SK-N-SH (cell line): ENCODE data around the gene CCNL2.

Experiments used
- CHD2 ChIP-seq: fragments of 150-350 bp; IDR thresholded peaks from 2 replicates; pipeline ENCODE4 v1.6.1; 2018; ENCODE audit warnings: low read length; ENCODE audit not compliant: partially characterized antibody
- EP300 ChIP-seq, 2 experiments: IDR thresholded peaks; 2 replicates each; pipeline versions ENCODE4 v1.4.0 to v1.6.1; 2012; ENCODE audit warnings: borderline replicate concordance in 1 of 2, low read depth in 1 of 2, low read length in 1 of 2
- FOXJ3 ChIP-seq: sonication (generic); formaldehyde crosslinking; IDR thresholded peaks from 2 replicates; pipeline ENCODE4 v1.5.1; 2020; ENCODE audit warnings: mild to moderate bottlenecking, missing genetic modification reagents
- JUND ChIP-seq: IDR thresholded peaks from 2 replicates; pipeline ENCODE4 v1.4.0; 2012
- MXI1 ChIP-seq: IDR thresholded peaks from 2 replicates; pipeline ENCODE4 v1.6.1; 2012; ENCODE audit warnings: mild to moderate bottlenecking, low read depth, low read length, improper control_type of control experiment
- NFIC ChIP-seq: IDR thresholded peaks from 2 replicates; pipeline ENCODE4 v1.4.0; 2012; ENCODE audit warnings: borderline replicate concordance
- POLR2AphosphoS5 ChIP-seq: IDR thresholded peaks from 2 replicates; pipeline ENCODE4 v1.6.1; 2012; ENCODE audit warnings: low read depth, low read length
- RAD21 ChIP-seq: IDR thresholded peaks from 2 replicates; pipeline ENCODE4 v1.6.1; 2012; ENCODE audit warnings: mild to moderate bottlenecking, low read length
- SIN3A ChIP-seq: IDR thresholded peaks from 2 replicates; pipeline ENCODE4 v1.6.1; 2012; ENCODE audit warnings: low read depth, mild to moderate bottlenecking, low read length, moderate library complexity, borderline replicate concordance
- TF ChIP-seq, protein P1 (sequence below): fragments of 200-600 bp; sonication (generic); IDR thresholded peaks from 2 replicates; pipeline ENCODE4 v1.6.1; 2017; ENCODE audit warnings: antibody characterized with exemption, mild to moderate bottlenecking, moderate library complexity
- TF ChIP-seq, protein P2 (sequence below): fragments of 150-350 bp; IDR thresholded peaks from 2 replicates; pipeline ENCODE4 v1.6.1; 2017; ENCODE audit warnings: antibody characterized with exemption, low read length, low read depth, borderline replicate concordance

DNA sequence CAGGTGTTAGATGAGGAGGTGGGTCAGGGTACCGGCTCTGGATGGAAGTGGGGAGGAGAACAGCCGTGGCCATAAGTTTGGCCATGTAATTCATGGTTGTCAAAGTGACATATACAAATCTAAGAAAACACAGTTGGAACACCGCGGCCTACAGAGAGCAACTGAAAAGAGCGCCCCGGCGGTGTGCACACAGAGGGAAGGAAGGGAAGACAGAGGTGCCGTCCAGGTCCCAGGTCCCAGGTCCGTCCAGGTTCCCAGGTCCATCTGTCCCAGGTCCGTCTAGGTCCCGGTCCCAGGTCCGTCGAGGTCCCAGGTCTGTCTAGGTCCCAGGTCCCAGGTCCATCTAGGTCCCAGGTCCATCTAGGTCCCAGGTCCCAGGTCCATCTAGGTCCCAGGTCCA lies 12.5 kb upstream of the CCNL2 start:
- TF ChIP-seq RAD21 (no peak), JUND (no peak), MXI1 (no peak), FOXJ3 (no peak), EP300 (IDR thresholded peaks at IDR 0.05; ENCODE audit: borderline replicate concordance in 1 of 2, low read depth in 1 of 2, low read length in 1 of 2) (no peak), NFIC (no peak), SIN3A (no peak), POLR2AphosphoS5 (no peak), CHD2 (no peak)
- TF ChIP-seq, protein P1, sequence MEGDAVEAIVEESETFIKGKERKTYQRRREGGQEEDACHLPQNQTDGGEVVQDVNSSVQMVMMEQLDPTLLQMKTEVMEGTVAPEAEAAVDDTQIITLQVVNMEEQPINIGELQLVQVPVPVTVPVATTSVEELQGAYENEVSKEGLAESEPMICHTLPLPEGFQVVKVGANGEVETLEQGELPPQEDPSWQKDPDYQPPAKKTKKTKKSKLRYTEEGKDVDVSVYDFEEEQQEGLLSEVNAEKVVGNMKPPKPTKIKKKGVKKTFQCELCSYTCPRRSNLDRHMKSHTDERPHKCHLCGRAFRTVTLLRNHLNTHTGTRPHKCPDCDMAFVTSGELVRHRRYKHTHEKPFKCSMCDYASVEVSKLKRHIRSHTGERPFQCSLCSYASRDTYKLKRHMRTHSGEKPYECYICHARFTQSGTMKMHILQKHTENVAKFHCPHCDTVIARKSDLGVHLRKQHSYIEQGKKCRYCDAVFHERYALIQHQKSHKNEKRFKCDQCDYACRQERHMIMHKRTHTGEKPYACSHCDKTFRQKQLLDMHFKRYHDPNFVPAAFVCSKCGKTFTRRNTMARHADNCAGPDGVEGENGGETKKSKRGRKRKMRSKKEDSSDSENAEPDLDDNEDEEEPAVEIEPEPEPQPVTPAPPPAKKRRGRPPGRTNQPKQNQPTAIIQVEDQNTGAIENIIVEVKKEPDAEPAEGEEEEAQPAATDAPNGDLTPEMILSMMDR, result no peak
- TF ChIP-seq, protein P2, sequence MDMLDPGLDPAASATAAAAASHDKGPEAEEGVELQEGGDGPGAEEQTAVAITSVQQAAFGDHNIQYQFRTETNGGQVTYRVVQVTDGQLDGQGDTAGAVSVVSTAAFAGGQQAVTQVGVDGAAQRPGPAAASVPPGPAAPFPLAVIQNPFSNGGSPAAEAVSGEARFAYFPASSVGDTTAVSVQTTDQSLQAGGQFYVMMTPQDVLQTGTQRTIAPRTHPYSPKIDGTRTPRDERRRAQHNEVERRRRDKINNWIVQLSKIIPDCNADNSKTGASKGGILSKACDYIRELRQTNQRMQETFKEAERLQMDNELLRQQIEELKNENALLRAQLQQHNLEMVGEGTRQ, result no peak
